Measurements from ENCODE around the gene WNT5A. TPM values are rescaled to one million over a fixed set of nuclear protein-coding genes. Genes with fewer than 3 reads are reported as not detected.

Gene WNT5A
- total RNA-seq, 1 experiment from 2014 or later, result 0.15 TPM

DNA sequence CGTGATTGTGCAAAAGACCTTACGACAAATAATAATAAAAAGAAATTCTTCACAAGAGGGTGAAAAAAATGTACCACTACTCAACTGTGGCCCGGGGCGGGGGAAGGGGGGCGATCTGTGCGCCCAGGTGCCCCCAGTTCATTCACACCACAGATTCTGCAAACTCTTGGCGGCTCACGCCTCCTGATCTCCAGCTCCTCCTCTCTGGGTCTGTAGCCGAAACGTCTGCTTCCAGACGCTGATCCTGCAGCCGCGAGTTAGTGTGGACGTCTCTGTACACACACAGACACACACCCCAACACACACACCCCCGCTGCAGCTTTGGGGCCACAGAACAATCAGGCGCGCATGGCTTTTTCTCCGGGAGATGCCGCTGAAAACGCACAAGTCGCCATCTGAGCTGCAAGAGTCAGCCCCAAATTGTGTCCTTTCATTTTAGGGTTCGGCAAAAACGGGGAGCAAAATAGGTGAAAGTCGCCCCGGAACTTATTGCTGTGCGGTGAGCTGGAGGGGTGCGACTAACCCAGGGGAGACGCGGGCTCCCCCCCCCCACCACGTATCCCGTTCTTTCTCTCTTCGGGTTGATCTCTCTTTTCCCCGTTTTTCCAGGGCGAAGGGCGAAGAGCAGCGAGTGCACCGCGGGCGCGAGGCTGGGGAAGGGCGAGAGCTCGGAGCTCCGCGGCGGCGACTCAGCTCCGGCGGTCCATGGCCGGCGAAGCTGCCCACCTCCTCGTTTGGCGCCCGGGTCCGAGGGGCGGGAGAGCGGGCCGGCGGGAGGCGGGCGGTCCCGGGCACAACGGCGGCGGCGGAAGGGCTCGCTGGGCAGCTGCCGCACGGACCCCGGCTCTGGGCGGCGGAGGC lies 505 bp upstream of the WNT5A start:
- Histone ChIP-seq H3K4me3 (replicated peaks in 1 of 2; ENCODE audit: low read depth in 1 of 2, low read length in 2 of 2) (no peak overlapping the region), H3K27ac (ENCODE audit: low read depth, low read length) (no peak overlapping the region), H4K20me1 (ENCODE audit: insufficient read depth) (no peaks in the 10 kb centered on the region), H3K79me2 (ENCODE audit: insufficient read depth, low read length) (no peaks in the 10 kb centered on the region), H3K4me1 (ENCODE audit: control insufficient read depth in 1 of 2, insufficient read depth in 2 of 2, low read length in 2 of 2) (no peaks in the 10 kb centered on the region), H3K9ac (ENCODE audit: low read length) (no peak overlapping the region), H3K36me3 (ENCODE audit: control insufficient read depth in 1 of 2, insufficient read depth in 2 of 2, low read length in 2 of 2) (no peaks in the 10 kb centered on the region), H2AFZ (ENCODE audit: low read depth, low read length, poor library complexity, severe bottlenecking) (no peak overlapping the region), H3K27me3 (ENCODE audit: insufficient read depth, low read length) (no peaks in the 10 kb centered on the region), H3K9me2 (ENCODE audit: insufficient read depth) (no peaks in the 10 kb centered on the region), H3K4me2 (ENCODE audit: low read length) (no peak overlapping the region), H3K9me3 (ENCODE audit: control insufficient read depth in 1 of 2, insufficient read depth in 1 of 2, low read depth in 1 of 2, low read length in 2 of 2) (no peaks in the 10 kb centered on the region; a peak in 1 of 4 replicates)
- TF ChIP-seq FOSL1 (IDR thresholded peaks at IDR 0.05; ENCODE audit: low read depth), result no peak
- no peak for TF ChIP-seq EGR1 (IDR thresholded peaks at IDR 0.05; ENCODE audit: low read depth)
- no peak for TF ChIP-seq ZNF274 (IDR thresholded peaks at IDR 0.05; ENCODE audit: low read depth, low read length)
- TF ChIP-seq, protein P1, sequence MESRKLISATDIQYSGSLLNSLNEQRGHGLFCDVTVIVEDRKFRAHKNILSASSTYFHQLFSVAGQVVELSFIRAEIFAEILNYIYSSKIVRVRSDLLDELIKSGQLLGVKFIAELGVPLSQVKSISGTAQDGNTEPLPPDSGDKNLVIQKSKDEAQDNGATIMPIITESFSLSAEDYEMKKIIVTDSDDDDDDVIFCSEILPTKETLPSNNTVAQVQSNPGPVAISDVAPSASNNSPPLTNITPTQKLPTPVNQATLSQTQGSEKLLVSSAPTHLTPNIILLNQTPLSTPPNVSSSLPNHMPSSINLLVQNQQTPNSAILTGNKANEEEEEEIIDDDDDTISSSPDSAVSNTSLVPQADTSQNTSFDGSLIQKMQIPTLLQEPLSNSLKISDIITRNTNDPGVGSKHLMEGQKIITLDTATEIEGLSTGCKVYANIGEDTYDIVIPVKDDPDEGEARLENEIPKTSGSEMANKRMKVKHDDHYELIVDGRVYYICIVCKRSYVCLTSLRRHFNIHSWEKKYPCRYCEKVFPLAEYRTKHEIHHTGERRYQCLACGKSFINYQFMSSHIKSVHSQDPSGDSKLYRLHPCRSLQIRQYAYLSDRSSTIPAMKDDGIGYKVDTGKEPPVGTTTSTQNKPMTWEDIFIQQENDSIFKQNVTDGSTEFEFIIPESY (IDR thresholded peaks at IDR 0.05; ENCODE audit: extremely low read depth, insufficient replicate concordance, low read length), result no peak
- TF ChIP-seq CEBPB (IDR thresholded peaks at IDR 0.05; ENCODE audit: low read depth), result no peak
- no peak for TF ChIP-seq SIN3A (IDR thresholded peaks at IDR 0.05; ENCODE audit: low read depth)
- no peak for TF ChIP-seq CBX3 (IDR thresholded peaks at IDR 0.05; ENCODE audit: low read depth)
- TF ChIP-seq, protein P2, sequence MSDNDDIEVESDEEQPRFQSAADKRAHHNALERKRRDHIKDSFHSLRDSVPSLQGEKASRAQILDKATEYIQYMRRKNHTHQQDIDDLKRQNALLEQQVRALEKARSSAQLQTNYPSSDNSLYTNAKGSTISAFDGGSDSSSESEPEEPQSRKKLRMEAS (IDR thresholded peaks at IDR 0.05), result no peak
- no peak for TF ChIP-seq ELF1 (IDR thresholded peaks at IDR 0.05; ENCODE audit: borderline replicate concordance, low read depth)
- TF ChIP-seq, protein P3, sequence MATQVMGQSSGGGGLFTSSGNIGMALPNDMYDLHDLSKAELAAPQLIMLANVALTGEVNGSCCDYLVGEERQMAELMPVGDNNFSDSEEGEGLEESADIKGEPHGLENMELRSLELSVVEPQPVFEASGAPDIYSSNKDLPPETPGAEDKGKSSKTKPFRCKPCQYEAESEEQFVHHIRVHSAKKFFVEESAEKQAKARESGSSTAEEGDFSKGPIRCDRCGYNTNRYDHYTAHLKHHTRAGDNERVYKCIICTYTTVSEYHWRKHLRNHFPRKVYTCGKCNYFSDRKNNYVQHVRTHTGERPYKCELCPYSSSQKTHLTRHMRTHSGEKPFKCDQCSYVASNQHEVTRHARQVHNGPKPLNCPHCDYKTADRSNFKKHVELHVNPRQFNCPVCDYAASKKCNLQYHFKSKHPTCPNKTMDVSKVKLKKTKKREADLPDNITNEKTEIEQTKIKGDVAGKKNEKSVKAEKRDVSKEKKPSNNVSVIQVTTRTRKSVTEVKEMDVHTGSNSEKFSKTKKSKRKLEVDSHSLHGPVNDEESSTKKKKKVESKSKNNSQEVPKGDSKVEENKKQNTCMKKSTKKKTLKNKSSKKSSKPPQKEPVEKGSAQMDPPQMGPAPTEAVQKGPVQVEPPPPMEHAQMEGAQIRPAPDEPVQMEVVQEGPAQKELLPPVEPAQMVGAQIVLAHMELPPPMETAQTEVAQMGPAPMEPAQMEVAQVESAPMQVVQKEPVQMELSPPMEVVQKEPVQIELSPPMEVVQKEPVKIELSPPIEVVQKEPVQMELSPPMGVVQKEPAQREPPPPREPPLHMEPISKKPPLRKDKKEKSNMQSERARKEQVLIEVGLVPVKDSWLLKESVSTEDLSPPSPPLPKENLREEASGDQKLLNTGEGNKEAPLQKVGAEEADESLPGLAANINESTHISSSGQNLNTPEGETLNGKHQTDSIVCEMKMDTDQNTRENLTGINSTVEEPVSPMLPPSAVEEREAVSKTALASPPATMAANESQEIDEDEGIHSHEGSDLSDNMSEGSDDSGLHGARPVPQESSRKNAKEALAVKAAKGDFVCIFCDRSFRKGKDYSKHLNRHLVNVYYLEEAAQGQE (IDR thresholded peaks at IDR 0.05; ENCODE audit: low read depth), result no peak
- RAD21 ChIA-PET (ENCODE audit: low non-redundant PET in 1 of 2, low total read pairs in 2 of 2, uncharacterized antibody in 2 of 2, unreplicated experiment in 2 of 2), result no interaction called here
- CTCF ChIA-PET, result no interaction called here
- POLR2A ChIA-PET, result no interaction called here
- no peak for ATAC-seq
- no peak for DNase-seq (ENCODE audit: low read depth, low spot score)
- BruUV-seq (replicated peaks), result no TSS peak
- intact Hi-C loops (cut with micrococcal nuclease), result no loop called here

Data from HCT116 (cell line).